Neural progenitor cell (in vitro differentiated cells): ENCODE results near the gene RPH3AL.

ENCODE experiments used
- EZH2phosphoT487 ChIP-seq: fragments of 200-600 bp; sonication (generic); IDR thresholded peaks from 2 replicates; pipeline ENCODE4 v1.6.1; 2017; ENCODE audit warnings: antibody characterized with exemption
- TF ChIP-seq, protein P1 (sequence below): fragments of 200-600 bp; sonication (generic); IDR thresholded peaks from 2 replicates; pipeline ENCODE4 v1.5.1; 2017; ENCODE audit warnings: antibody characterized with exemption, mild to moderate bottlenecking

DNA sequence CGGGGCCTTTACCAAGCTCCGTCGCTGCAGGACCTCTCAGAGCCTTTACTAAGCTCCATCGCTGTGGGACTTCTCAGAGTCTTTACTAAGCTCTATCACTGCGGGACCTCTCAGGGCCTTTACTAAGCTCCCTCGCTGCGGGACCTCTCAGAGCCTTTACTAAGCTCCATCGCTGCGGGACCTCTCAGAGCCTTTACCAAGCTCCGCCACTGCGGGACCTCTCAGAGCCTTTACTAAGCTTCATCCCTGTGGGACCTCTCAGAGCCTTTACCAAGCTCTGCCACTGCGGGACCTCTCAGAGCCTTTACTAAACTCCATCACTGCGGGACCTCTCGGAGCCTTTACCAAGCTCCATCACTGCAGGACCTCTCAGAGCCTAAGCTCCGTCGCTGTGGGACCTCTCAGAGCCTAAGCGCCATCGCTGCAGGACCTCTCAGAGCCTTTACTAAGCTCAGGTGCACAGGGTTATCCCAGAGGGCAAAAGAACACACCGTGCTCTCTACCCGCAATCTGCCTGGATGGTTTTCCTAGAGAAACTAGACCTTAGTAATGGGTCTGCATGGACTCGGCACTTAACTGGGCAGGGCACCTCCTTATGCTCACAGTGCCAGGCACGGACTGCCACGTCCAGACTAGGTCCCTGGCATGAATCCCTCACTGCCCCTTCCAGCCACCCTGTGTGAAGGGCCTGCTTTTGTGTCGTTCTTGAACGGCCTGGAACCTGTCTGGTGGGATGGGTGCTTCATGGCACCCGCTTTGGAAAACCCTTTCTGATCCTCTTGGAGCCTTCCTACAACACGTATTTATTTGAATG lies 101.9 kb downstream of the RPH3AL start:
- TF ChIP-seq, protein P1, sequence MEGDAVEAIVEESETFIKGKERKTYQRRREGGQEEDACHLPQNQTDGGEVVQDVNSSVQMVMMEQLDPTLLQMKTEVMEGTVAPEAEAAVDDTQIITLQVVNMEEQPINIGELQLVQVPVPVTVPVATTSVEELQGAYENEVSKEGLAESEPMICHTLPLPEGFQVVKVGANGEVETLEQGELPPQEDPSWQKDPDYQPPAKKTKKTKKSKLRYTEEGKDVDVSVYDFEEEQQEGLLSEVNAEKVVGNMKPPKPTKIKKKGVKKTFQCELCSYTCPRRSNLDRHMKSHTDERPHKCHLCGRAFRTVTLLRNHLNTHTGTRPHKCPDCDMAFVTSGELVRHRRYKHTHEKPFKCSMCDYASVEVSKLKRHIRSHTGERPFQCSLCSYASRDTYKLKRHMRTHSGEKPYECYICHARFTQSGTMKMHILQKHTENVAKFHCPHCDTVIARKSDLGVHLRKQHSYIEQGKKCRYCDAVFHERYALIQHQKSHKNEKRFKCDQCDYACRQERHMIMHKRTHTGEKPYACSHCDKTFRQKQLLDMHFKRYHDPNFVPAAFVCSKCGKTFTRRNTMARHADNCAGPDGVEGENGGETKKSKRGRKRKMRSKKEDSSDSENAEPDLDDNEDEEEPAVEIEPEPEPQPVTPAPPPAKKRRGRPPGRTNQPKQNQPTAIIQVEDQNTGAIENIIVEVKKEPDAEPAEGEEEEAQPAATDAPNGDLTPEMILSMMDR: no peak
- TF ChIP-seq EZH2phosphoT487: no peak
